GM20431 (cell line): Measurements from ENCODE around the gene HOMER1.
"Not testable (repeated sequence)": the region's sequence is repeated elsewhere in the genome, so short reads cannot be mapped to it uniquely, and the experiment has no call there.

Experiments used
- in situ Hi-C: fragments of 300-500 bp; cut with MseI, MboI; formaldehyde crosslinking; loops from one replicate; pipeline ENCODE4 v1.15.0; 2020; ENCODE audit warnings: low sequenced_read_pairs; ENCODE audit not compliant: unreplicated experiment

The HOMER1 gene

GRCh38 chr5:79436821-79437220 lies 77.1 kb downstream of the HOMER1 start:
- in situ Hi-C loops, result no loop called here

- in situ Hi-C loops, result no loop called here
Observed at GRCh38 chr5:79436224-79436623, 77.7 kb downstream of the HOMER1 start.

- in situ Hi-C loops, result no loop called here
Observed at GRCh38 chr5:79430196-79430595, 83.7 kb downstream of the HOMER1 start.

- in situ Hi-C loops, result no loop called here
Observed at GRCh38 chr5:79423296-79423695, 90.6 kb downstream of the HOMER1 start.

- in situ Hi-C loops, result no loop called here
Observed at GRCh38 chr5:79420248-79420647, 93.7 kb downstream of the HOMER1 start.

- in situ Hi-C loops, result no loop called here
Observed at GRCh38 chr5:79418276-79418675, 95.7 kb downstream of the HOMER1 start.

GRCh38 chr5:79417495-79417894 lies 96.4 kb downstream of the HOMER1 start:
- in situ Hi-C loops, result no loop called here

- in situ Hi-C loops, result no loop called here
Observed at GRCh38 chr5:79416499-79416898, 97.4 kb downstream of the HOMER1 start.

- in situ Hi-C loops, result no loop called here
Observed at GRCh38 chr5:79413112-79413511, 100.8 kb downstream of the HOMER1 start.

GRCh38 chr5:79408028-79408427 lies 105.9 kb downstream of the HOMER1 start:
- in situ Hi-C loops, result no loop called here

- in situ Hi-C loops, result no loop called here
Observed at GRCh38 chr5:79407591-79407990, 106.3 kb downstream of the HOMER1 start.

GRCh38 chr5:79401216-79401615 lies 112.7 kb downstream of the HOMER1 start:
- in situ Hi-C loops, result no loop called here

GRCh38 chr5:79399046-79399445 lies 114.9 kb downstream of the HOMER1 start:
- in situ Hi-C loops, result no loop called here

GRCh38 chr5:79397080-79397479 lies 116.9 kb downstream of the HOMER1 start:
- in situ Hi-C loops, result no loop called here

GRCh38 chr5:79396265-79396664 lies 117.7 kb downstream of the HOMER1 start:
- in situ Hi-C loops, result no loop called here

- in situ Hi-C loops, result no loop called here
Observed at GRCh38 chr5:79395296-79395695, 118.6 kb downstream of the HOMER1 start.

- in situ Hi-C loops, result no loop called here
Observed at GRCh38 chr5:79392776-79393175, 121.2 kb downstream of the HOMER1 start.

- in situ Hi-C loops, result no loop called here
Observed at GRCh38 chr5:79386679-79387078, 127.3 kb downstream of the HOMER1 start.

- in situ Hi-C loops, result not testable (repeated sequence)
Observed at GRCh38 chr5:79385126-79385525, 128.8 kb downstream of the HOMER1 start.

- in situ Hi-C loops, result no loop called here
Observed at GRCh38 chr5:79378510-79379186, 135.3 kb downstream of the HOMER1 start.

GRCh38 chr5:79357398-79357797 lies 156.5 kb downstream of the HOMER1 start:
- in situ Hi-C loops, result no loop called here

GRCh38 chr5:79349881-79350280 lies 164.1 kb downstream of the HOMER1 start:
- in situ Hi-C loops, result no loop called here
